GM21619 (cell line): ENCODE results near the gene DNTT.
"Not testable (repeated sequence)": the region's sequence is repeated elsewhere in the genome, so short reads cannot be mapped to it uniquely, and the experiment has no call there.

Source experiments
- ATAC-seq: cut with Tn5 transposase; IDR thresholded peaks from one replicate; pipeline ENCODE4 v1.9.1; 2021; ENCODE audit not compliant: unreplicated experiment

The DNTT gene

DNA sequence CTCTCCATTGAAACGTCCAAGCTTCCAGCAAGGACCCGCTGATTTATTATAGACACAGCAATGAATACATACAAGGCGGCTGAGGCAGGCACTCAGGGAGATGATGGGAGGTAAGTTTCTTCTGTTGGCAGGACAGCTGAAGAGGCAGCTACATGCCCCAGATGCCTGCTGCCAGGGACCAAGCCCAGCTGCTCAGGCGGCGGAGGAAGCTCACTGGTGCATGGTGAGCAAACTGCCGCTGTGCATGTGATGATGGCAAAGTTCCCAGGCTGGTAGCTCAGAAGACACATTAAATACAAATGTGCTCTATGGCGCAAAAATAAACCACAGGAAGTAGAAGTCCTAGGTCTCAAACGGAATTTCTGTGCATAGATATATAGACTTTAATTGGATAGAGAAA lies 2.3 kb downstream of the DNTT start:
- ATAC-seq: no peak

DNA sequence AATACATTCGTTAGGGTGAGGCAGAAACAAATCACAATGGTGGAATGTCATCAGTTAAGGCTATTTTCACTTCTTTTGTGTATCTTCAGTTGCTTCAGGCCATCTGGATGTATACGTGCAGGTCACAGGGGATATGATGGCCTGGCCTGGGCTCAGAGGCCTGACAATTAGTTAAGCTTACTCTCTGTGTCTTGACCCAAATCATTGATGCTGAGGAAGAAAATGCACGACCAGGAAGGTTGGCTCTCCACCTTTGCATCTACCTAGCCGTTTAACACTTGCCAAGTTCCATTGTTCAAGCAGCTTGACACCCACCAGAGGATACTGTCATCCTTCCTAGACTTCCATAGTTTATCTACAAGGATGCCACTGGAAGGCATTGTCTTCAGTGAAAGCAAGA lies 4.6 kb downstream of the DNTT start:
- not testable (repeated sequence) for ATAC-seq

DNA sequence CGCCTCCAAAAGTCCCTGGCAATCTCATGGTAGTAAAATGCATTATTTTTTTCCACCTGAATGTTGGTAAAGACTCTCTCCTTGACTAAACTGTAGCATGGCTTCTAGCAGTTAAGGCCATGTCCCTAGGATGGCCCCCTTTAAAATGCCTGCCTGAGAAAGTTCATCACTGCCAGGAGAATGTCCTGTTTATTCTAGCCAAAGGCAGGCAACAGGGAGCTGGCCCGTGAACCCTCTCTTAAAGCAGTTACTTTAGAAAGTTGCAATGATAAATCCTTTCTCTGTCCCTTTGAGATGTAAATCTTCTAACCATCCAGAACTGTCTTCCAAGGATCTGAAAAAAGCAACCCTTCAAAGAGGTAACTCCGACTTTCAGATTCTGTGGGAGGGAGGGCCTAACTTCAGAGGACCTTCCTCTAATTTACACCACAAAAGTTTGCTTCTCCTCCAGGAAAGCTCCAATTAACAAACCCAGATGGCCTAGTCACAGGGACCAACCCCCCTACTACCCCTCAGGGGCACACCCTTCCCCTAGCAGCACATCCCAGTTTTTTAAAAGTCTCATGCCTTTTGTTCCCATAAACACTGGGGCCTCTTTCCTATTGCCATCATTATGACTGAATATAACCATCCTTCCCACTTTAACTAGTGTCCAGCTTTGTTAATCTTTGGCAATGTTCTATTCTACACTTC lies 5.5 kb downstream of the DNTT start:
- ATAC-seq: no peak

DNA sequence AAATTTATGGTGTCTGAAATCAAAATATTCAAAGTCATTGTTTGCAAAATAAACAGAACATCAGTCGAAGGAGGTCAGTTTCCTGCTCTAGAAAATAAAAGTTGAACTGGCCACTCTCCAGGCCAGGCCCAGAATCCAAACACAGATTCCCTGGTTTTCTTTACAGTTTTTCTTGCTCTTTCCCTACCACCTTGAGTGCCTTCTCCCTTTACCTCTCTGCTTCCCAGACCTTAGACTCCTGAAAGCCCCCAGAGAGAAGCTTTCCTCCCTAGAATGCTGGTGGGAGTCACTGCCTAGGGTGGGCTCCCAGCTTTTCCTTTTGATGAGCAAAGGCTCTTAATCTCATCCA lies 6.1 kb downstream of the DNTT start:
- ATAC-seq: no peak

DNA sequence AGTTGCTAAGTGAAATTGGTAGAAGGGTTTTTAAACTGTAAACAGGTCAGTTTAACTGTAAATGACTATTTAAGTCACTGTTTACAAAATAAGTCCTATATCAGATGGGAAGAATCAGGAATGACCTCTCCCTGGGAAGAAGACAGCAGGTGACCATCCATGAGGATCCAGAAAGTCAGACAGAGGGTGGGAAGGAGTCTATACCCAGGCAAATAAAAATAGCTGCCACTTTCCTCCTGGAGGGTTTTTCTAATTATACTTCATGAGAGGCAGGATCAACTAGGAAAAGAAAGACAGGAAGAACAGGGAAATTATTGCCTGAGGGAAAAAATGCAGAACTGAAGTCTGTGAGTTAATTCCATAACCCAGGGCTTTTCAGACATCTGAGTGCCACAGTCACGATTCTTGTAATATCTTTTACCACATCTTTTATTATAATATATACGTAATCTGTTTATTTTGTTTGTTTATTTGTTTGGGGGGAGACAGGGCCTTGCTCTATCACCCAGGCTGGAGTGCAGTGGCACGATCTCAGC lies 7.0 kb downstream of the DNTT start:
- no peak for ATAC-seq

DNA sequence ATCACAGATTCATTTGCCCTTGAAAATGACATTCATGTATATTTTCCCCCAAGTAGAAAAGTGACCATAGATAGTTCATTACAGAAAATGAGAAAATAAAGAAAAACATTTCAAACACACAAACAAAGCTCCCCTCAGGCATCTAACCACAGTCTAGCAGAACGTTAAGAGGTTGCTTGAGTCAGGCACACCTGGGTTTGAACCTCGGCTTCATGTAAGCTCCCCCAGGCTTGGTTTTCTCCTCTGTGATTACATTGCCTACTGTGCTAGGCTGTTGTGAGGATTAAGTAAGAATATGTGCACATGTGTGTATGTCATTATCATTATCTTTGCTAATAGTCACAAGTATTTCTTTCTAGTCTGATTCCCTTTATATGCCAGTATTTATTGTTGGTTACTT lies 9.1 kb downstream of the DNTT start:
- no peak for ATAC-seq

DNA sequence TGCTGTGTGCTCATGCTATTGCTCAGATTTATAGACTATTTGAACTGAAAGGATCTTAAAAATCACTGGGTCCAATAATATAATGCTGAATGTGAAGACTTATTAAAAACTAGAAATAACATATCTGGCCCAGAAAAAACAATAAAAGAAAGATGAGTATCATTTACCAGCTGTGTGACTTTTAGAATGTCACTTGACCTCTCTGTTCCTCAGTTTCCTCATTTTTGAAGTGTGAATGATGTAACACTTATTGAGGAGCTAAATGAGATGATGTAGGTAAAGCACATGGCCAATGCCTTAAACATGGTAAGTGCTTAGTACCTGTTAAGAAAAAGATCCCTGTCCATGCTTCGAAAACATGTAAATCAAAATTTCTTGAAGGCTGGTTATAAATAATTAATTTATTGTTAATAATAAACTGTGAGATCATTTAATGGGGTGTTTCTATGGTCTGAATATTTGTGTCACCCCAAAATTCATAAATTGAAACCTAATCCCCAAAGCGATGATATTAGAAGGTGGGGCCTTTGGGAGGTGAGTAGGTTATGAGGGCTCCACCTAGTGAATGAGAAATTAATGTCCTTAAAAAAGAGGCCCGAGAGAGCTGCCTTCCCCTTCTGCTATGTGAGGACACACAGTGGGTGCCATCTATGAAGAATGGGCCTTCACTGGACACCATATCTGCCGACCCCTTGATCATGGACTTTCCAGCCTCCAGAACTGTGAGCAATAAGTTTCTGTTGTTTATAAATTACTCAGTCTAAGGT lies 13.0 kb downstream of the DNTT start:
- ATAC-seq: no peak

DNA sequence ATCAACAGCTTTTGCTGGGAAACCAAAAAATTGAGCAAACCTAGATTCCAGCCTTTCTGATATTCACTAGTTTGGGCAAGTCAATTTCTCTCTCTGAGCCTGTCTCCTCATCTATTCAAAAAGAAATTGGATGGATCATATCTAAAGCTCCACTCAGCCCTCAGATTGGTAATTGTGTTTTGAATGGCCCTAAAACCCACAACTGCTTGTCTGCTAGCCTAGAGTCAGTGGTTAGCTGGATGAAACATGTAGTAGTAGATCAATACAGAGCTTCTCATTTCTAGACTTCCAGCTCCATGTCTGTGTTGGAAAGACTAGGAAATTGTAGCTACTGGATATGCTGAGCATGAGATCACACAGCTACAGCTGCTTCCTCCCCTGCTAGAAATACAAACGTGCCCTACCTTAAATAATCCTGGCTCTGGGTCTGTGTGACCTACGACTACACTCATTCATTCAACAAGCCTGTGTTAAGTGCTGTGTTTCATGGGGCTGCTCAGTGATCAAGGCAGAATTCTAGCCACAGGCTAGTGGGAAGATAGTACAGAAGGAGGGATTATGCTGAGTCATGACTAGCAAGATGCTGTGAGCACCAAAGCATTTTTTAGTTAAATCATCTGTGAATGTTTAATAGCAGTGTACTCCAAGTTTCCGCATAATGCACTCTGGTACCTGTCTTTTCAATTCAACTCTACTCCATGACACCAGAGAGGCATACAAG lies 15.7 kb downstream of the DNTT start:
- ATAC-seq: no peak

DNA sequence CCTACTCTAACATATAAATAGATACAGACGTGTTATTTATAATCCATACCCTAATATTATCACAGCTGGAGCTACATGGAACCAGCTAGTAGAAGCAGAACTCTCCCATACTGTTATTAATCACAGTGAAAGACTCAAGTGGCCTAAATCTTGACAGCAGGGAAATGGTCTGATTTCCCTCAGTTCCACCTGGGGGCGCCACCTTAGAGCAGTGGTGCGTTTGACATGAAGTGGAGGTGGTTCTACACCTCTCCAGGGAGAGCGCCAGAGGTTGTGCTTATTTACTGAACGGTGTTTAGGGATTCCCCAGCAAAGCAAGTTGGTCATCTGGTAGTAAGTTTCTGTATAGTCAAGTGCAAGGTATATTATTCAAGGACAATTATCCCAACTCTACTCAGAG lies 17.6 kb downstream of the DNTT start:
- no peak for ATAC-seq

DNA sequence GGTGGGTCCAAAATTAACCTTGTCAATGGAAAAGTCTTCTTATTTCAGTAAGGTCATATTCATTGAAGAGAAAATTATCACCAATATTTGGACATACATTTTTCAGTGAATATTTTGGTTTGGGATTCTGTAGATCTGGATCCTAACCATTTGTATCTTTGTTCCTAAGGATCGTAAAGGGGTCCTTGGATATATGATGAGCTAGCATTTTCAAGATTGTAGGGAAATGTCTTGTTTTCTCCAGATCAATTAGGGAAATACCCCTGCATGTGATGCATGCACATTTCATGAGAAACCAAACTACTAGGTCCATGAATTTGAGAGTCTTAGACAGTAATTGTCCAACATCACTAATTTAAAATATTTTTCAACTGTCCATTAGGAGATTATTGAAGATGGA lies 18.0 kb downstream of the DNTT start:
- ATAC-seq: no peak

DNA sequence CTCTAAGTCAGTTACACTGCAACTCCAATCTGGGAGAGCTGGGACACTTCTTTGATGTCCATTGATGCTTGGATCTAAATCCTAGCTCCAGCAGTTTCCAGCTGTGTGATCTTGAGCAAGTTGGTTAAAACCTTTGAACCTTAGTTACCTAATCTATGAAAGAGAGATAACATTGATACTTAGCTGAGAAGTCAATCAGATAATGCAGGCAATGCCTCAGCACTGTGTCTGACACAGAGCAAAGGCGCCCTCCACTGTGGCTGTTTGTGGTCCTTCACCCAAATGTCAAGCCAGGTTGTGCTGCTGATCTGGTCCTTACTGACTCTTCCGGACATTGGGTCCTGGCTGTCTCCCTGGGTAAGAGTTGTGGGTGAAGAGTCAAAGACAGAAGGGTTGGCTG lies 20.2 kb downstream of the DNTT start:
- ATAC-seq: no peak

DNA sequence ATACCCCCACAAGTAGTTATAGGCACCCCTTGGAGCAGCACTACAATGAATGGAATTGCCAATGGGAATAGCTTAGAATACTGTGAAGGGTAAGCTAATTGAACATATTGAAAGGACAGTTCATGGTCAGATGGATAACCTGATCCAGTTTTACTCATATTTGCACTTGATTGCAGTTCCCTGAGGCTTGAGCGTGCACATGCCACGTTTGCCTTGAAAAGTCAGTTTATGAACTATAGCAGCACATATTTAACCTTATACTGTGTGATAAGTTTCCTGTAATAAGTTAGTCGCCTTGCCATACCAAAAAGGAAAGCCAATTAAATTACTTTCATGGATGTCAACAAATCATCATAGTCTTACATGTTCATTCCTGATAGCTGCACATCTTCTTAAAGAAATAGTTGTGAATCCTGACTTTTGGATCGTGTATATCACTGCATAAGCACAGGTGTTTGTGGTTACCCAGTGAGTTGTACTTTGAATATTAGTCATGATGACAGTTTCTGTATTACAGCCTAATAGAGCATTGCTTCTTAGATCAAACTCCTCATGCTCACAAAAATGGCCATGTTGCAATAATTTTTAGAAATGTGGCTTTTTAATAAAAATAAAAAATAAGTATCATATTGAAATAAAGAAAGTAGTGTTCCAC lies 21.6 kb downstream of the DNTT start:
- peak; percentile 94 for ATAC-seq

DNA sequence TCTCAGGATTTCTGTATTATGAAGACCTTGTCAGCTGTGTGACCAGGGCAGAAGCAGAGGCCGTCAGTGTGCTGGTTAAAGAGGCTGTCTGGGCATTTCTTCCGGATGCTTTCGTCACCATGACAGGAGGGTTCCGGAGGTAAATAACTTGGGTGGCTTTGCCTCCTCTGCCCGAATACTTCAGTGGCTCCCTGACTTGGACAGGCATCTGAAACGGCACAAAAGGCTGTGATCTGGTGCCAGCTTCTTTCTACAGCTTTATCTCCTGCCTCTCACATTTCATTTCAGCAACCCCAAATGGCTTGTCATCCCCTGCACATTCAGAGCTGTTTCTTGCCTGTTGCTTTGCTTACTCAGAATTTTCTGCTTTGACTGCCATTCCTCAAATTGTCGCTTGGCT lies 23.2 kb downstream of the DNTT start:
- ATAC-seq: no peak

DNA sequence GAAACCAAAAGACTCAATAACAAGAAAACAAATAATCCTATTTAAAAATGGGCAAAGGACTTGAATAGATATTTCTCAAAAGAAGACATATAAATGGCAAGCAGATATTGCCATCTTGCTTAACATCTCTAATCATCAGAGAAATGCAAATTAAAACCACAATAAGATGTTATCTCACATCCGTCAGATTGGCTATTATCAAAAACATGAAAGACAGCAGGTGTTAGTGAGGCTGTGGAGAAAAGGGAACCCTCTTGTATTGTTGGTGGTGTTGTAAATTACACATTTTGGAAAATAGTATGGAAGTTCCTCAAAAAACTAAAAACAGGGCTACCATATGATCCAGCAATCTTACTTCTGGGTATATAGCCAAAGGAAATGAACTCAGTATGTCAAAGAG lies 28.9 kb downstream of the DNTT start:
- no peak for ATAC-seq

DNA sequence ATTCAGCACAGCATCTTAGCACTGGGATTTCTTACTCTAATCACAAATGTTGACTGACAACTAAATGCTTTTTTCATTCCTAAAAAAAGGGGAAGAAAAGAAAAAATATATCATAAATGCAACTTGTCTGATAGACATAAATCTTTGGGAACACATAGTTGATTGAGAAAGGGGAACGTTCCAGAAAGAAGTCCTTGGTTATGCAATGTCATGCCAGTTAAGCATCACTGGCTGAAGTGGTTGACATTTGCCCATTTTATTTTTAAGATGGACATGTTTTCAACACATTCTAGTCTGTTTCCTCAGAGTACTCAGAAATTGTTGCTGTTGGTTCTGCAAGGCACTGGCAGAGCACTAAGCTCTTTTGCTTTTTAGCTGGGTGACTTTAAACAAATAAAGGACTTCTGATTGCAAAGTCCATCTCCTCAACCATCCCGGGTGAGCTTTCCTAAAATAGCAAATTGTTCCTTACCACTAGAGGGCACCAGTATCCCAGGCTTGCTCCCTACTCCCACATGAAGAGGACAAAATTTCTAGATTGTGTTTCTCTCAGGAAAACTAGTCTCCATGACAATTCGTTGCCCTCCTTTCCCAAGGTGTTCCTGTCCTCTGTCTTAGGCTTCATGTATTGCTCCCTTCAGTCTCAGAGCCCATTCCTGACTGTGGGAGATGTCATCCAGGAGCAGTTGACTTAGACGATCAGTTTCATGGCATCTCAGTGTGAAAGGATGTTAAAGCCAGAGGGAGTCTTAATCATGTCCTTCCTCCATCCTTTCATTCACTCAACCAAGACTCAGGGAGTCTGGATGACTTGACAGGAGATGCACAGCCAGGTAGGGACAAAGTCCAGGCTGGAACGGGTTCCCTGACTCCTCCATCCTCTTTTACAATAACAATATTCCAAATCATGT lies 30.6 kb downstream of the DNTT start:
- no peak for ATAC-seq

DNA sequence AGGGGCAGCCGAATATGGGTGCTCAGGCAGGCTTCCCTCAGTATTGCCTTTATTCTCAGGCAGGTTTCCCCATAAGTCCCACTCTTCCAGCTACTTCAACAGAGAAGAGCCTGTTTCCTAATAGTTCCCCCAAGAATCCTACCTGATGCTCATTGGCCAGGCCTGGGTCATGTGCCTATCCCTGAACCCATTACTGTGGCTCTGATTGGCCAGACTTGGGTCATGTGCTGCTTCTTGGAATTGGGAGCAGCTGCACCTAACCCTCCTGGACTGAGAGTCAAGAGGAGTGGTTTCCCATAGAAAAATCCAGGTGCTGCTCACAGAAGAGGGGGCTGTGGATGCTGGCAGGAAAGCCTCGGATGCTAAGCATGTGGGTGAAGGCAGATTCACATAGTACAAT lies 32.9 kb downstream of the DNTT start:
- ATAC-seq: no peak

DNA sequence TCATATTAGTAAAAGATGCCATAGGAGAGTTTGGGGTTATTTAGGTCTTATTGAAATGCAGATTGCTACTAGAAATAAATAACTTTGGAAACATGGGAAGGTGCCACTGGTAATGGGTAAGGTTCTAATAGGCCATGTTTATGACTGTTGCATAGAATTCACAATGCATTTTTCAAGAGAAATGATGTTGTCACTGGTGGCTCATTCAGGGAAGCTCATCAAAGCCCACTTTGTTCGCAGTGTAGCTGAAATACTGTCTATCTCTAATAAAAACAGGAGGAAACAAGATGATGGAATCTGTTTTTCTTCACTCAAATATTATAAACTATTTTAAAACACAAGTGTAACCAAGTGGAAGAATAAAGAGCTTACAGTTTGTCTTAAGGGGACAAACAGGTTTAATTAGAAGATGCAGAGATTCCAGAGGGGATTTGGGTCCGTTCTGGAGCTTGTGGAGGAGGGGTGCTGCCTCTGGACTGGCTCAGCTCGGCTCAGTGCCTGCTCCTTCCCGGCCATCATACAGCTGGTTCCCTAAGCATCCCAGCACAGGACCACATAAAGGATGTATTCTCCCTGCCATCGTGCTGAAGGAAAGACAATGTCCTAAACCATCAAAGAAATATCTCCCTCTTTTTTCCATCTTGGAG lies 34.2 kb downstream of the DNTT start:
- no peak for ATAC-seq

DNA sequence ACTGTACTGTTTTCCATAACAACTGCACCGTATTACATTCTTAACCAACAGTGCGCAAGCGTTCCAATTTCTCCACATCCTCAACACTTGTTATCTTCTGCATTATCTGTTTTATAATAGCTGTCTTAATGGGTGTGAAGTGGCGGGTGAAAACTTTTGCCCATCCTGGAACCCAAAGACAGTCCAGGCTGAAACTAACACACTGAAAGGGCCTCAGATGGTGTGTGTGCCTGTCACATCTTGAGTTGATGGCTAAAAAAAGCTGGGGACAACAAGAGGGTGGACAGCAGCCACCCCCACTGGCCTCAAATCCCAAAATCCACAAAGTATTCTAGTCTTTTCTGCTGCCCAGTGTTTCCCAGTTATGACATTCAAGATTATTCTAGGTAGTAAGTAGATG lies 35.1 kb downstream of the DNTT start:
- no peak for ATAC-seq

DNA sequence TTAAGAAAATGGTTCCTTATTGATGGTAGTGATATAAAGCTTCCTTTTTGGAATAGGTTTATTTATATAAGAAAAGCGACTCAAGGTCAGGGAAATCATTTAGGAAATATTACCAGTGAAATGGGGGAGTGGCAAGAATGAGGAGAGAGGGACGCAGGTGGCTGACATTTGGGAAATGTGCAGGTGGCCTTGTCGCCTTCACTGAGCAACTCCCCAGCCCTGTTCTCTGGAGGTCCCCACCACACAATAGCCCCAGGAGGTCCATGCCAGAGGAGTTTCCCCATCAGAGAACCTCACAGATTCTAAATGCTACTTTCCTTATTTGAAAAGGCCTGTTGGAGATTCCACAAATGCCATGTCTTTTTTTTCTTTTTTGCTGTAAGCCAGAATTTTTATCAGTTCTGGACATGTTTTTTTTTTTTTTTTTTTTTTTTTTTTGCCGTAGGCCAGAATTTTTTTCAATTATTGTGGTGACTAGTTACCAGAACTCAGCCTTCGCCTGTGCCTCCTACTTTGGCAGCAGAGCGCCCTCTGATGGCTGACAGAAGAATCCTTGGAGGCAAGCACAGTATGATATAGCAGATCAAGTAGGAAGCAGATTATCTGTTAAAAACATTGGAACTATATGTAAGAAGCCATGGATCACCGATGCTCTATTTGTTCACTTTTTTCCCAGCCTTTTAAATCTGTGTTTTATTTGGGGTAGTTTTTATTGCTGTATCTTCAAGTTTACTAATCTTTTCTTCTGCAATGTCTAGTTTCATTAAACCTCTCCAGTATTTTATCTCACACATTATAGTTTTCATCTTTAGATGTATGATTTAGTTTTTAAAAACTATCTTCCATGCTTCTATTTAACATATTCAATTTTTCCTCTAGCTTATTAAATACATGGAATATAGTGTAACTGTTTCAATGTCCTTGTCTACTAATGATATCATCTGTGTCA lies 36.0 kb downstream of the DNTT start:
- peak; percentile 79 for ATAC-seq
